Measurements from ENCODE around the gene PCARE.
A peak's percentile ranks its signal among the peaks of the same experiment; 100 is the strongest.

PCARE gene

DNA sequence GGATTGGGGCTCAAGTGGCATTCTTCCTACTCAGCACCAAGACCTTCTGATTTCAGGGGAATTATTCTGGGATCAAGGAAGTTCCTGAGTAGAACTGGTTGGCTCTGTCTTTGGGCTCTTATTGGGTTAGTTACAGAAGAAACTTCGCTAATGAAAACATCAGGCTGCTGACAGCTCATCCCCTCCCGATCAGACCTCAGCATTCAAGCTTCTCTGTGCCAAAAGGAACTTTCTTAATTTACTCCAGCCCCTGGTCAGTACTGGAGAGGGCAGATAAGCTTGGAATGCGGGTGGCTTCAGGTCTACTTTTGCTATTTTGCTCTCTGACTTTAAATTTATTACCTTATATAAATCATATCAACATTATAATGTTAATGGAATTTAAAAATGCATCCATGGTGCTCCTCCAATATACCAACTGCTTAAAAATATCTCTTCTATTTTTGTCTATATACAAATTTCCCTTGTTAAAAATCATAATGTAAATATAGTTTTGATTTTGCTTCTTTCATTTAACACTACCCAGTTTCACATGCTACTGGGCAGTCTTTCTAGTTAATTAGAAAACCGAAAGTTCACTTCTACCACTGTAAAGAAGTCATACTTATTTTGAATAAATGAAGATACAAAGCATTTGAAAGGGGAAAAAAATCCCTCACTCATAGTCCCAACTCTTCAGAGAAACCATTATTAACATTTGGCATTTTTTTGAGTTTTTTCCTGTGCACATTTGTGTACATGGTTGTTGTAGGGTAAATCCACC lies 34.4 kb downstream of the PCARE start:
- DNase-seq (ENCODE audit: low read depth in 2 of 2, low spot score in 1 of 2) = no peak

DNA sequence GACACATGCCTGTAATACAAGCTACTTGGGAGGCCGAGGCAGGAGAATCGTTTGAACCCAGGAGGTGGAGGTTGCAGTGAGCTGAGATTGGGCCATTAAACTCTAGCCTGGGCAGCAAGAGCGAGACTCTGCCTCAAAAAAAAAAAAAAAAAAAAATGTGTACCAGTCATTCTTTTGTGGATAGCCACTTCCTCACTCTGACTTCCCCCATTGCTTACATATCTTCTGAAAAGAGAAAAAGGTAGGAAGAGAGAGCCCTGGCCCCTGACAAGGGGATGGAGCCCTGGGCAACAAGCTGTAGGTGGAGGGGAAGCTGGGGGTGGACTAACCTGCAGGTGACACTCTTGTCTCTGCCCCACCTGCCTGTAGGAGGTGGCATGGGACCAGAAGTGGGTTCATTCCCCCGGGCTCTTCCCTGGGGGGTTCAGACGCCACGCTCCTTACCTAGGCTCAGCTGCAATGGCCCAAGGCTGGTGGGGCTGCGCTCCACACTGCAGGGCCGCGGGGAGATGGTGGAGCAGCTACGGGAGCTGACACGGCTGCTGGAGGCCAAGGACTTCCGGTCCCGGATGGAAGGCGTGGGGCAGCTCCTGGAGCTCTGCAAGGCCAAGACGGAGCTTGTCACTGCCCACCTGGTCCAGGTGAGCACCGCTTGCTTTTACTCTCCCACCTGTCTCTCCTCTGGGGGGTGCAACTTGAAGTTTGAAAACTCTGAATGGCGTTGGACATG lies 39.1 kb downstream of the PCARE start:
- DNase-seq (ENCODE audit: low read depth in 2 of 2, low spot score in 1 of 2) = no peak

DNA sequence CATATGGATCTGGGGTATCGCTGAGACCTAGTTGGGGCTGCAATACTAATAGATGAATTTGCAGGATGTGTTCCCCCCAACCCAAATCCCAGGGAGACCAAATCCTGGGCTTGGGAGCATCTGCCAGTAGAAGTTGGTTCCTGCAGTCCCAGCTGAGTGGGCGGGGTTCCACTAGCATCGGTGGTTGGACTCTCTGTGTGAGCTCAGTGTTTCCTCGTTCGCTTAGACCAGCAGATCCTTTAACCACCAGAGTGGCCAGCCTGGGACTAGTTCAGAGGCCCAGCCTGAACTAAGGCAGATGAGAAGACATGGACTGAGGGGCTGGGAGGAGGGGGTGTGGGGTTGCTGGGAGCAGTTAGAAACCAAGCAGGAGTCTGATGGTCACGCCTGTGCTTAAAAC lies 40.7 kb downstream of the PCARE start:
- no peak for DNase-seq (ENCODE audit: low read depth in 2 of 2, low spot score in 1 of 2)

DNA sequence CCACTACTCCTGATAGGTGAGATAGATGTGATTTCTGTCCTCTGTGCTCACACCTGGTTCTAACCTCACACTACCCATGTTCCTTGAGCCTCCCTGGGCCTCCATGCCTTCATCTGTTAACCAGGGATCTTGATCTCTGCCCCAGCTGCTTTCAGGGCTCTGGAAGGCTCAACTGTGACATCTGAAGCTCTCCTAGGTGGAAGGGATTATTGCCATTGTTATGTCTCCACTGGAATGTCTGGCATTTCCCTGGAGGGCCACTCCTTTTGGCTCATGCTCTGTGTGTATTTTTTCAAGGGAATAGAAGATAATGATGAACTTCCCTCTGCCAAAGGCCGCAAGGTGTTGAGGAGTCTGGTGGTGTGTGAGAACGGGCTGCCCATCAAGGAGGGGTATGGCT lies 41.2 kb downstream of the PCARE start:
- no peak for DNase-seq (ENCODE audit: low read depth in 2 of 2, low spot score in 1 of 2)

DNA sequence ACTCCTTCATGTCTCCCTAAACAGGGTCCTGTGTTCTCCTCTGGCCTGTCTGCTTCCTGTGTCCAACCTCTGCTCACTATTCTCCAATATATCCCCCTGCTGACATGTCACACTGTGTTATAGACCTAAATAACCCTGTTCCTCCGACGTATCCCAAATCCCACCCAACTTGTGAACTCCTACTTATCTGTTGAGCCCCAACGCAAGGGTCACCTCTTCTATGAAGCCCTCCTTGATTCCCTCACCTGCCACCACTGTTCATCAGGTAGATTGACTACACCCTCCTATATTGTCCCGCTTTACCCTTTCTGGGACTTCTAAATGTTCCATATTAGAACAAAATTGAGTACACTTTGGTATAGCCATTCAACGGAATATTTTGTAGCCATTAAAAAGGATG lies 42.1 kb downstream of the PCARE start:
- DNase-seq (ENCODE audit: low read depth in 2 of 2, low spot score in 1 of 2) = no peak

- no peak for DNase-seq (ENCODE audit: low read depth in 2 of 2, low spot score in 1 of 2)
These were observed 43.3 kb downstream of the PCARE start for GRCh38 chr2:29031046-29031445.

- no peak for DNase-seq (ENCODE audit: low read depth in 2 of 2, low spot score in 1 of 2)
These were observed 48.6 kb downstream of the PCARE start for GRCh38 chr2:29025711-29026110.

DNA sequence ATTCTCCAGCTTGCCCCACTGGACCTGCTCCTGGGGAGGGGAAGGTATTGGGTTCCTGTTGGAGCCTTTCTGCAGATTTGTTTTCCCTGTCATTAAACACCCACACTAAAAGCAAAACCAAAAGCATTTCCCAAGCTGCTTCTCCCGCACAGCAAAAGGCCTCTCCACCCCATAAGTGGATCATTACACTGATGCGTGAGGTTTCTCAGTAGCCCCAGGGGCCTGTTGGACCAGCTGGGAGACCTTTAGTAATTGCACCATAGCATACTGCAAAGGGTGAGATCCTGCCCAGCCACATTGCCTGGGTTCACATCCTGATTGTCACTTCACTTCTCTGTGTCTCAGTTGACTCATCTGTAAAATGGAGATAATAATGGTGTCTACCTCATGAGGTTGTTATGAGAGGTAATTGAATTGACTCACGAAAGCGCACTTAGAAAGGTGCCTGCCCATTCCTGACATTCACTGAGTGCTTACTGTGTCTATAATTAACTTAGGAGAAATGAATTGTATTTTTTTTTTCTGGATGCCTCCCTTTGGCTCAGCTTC lies 49.4 kb downstream of the PCARE start:
- no peak for DNase-seq (ENCODE audit: low read depth in 2 of 2, low spot score in 1 of 2)

DNA sequence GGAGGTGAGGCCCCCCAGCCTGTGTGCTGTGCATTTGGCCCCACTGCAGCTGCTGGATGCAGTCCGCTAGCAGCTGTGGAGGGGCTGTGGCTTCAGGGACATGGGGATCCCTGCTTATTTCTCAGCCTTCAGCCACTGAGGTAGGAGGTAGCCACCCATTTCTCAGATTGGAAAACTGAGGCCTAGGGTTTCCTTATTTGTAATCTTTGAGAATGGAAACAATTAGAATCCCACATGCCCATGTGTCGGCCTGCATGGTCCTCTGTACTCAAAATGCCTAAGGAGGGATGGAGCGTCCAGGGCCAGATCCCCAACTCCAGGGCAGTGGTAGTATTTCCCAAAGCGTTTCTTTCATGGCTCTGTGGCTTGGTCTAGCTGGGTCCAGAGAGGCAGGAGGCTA lies 51.1 kb downstream of the PCARE start:
- DNase-seq (ENCODE audit: low read depth in 2 of 2, low spot score in 1 of 2) = no peak

DNA sequence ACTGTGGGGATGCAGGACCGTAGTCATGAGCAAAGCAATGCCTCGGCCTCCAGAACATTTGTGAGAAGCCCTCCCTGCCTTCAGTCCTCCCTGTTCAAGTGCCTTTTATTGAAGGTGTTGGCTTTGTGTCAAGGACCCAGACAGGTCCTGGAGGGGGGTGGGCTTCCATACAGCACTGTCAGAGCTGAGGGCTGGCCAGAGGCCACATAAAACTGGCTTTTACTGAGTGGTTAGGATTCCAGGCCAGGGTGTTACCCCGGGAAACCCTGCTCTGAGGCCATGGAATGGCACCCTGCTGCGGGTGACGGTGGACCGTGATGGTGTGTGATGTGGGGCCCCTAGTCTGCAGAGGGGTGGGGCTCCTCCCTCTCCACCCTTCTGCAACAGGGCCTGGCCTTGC lies 51.6 kb downstream of the PCARE start:
- no peak for DNase-seq (ENCODE audit: low read depth in 2 of 2, low spot score in 1 of 2)

DNA sequence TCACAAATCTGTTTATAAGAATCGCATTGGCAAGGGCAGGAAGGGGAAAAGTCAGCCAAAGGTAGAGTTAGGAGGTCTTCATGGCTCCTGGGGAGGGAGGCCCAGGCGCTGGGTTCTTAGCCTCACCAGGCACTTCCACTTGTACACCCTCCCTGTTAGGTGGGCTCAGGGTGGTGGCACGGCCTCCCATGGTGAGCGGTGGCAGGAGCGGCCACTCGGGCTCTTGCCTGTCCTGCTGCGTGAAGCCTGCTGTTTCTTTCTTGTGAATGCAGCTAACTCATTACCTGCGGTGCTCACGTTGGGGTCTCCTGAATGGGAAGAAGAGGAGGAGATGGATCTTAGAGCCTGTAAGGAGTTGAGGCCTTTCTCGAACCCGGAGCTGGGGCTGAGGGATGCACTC lies 52.4 kb downstream of the PCARE start:
- DNase-seq (ENCODE audit: low read depth in 2 of 2, low spot score in 1 of 2) = no peak

- no peak for DNase-seq (ENCODE audit: low read depth in 2 of 2, low spot score in 1 of 2)
These were observed 56.4 kb downstream of the PCARE start for GRCh38 chr2:29017716-29018435.

DNA sequence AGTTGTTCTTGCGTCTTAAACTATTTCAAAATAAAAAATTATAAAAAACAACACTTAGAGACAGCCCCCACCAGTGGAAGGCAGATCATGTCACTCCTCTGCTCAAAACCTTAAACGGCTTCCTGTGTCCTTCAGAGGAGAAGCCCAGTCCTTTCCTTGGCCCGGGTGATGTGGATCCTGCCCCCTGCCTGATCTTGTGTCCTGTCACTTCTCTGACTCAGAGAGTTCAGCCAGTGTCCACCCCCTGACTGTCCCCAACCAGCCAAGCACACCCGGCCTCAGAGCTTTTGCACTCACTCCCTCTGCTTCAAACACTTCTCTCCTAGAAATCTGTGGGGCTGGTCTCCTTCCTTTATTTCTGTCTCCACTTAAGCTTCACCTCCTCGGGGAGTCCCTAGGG lies 57.8 kb downstream of the PCARE start:
- no peak for DNase-seq (ENCODE audit: low read depth in 2 of 2, low spot score in 1 of 2)

DNA sequence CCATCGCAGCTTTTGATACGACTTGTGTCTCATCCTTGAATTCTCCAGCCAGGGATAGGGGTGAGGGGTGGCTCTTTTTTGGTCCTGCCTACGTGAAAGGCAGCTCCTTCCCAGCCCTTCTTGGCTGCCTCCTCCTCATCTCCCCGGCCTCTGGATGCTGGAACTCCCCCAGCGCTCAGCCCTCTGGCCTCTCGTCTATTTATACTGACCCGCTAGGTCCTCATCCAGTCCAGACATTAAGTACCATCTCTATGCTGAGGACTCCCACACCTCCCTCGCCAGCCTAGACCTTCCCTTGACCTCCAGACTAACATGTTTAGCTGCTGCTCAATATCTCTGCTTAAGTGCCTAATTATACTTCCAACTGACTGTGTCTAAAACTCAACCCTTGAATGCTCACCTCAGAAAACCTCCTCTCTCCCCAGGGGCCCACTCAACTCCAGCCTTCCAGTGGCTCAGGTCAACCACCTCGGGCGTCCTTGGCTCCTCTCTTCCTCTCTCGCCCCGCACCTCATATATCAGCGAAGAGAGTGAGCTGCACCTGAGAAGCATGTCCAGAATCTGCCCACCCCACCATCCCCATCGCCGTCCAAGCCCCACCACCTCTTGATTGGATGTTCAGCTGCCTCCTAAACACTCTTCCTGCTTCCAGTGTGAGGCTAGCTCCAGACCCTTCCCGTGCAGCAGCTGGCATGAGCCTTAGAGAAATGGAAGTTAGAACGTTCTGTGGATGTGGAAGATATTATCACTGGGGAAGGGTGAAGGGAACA lies 58.4 kb downstream of the PCARE start:
- DNase-seq (ENCODE audit: low read depth in 2 of 2, low spot score in 1 of 2) = no peak

- peak; percentile 37 to 49 for DNase-seq (ENCODE audit: low read depth in 2 of 2, low spot score in 1 of 2)
These were observed 59.4 kb downstream of the PCARE start for GRCh38 chr2:29014811-29015421.

DNA sequence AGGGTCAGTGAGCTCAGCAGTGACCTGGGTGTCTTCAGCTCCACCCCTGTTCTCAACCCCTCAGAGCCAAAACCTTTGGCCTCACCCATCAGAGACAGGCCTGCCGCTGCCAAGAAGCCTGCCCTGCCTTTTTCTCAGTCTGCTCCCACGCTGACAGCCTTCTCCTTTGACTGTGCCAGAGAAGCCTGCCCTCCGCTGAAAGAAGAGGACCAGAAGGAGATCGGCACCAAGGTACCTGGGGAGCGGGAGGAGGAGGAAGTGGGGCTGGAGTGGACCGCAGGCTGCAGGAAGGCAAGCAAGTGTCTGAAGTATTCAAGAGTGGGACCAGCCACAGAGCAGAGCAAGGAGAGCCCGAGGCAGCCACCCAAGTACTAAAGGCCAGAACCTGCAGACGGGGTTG lies 60.0 kb downstream of the PCARE start:
- DNase-seq (ENCODE audit: low read depth in 2 of 2, low spot score in 1 of 2) = no peak

DNA sequence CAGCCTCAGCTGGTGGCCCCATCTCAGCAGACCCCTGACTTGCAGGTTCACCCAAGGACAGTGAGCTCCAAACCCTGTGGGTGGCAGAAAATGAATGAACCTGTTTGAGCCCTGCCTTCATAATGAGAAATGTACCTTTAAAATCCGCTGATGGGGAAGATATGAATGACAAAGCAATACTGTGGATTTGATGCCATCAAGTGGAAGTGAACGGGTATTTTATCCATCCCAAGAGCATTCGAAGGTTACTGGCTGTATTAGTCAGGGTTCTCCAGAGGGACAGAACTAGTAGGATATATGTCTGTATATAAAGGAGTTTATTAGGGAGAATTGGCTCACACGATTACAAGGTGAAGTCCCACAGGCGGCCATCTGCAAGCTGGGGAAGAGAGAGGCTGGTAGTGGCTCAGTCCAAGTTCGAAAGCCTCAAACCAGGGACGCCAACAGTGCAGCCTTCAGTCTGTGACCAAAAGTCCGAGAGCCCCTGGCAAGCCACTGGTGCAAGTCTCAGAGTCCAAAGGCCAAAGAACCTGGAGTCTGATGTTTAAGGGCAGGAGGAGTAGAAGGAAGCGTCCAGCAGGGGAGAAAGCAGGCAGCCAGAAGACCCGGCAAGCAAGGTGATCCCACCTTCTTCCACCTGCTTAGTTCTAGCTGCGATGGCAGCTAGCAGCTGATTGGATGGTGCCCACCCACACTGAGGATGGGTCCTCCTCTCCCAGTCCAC lies 61.1 kb downstream of the PCARE start:
- DNase-seq (ENCODE audit: low read depth in 2 of 2, low spot score in 1 of 2) = no peak

GRCh38 chr2:29012211-29012681 lies 62.1 kb downstream of the PCARE start:
- no peak for DNase-seq (ENCODE audit: low read depth in 2 of 2, low spot score in 1 of 2)
